GM12878 (cell line): ENCODE measurements around the gene MACROD2. TPM values are rescaled to one million over a fixed set of nuclear protein-coding genes. Genes with fewer than 3 reads are reported as not detected.

Source experiments
- ATAC-seq: fragments of 200-7000 bp; cut with Tn5 transposase; 3 replicates; pipeline ENCODE4 v1.9.1; 2020; ENCODE audit warnings: mild to moderate bottlenecking, moderate library complexity
- BruUV-seq: library from RNA; stranded (reverse); fragments of 400-500 nt; replicated peaks from 2 replicates; lab custom pipeline; 2021; lab: Mats Ljungman, UMichigan
- CTCF ChIA-PET: fragments of 300-600 bp; sonication (Branson Sonifier 250); formaldehyde crosslinking; extraction: SDS; loops from one replicate; lab custom pipeline; 2021; ENCODE audit warnings: inconsistent platforms; lab: Yijun Ruan, JAX
- POLR2A ChIA-PET: fragments of 350-600 bp; formaldehyde crosslinking; extraction: SDS; loops from one replicate; lab custom pipeline; 2021; ENCODE audit warnings: inconsistent platforms; lab: Charles Lee
- RAD21 ChIA-PET: fragments of 300-600 bp; sonication (Branson Sonifier 250); formaldehyde crosslinking; loops from one replicate; lab custom pipeline; 2023; ENCODE audit warnings: antibody characterized with exemption; ENCODE audit not compliant: unreplicated experiment; lab: Charles Lee
- SMC1A ChIA-PET: fragments of 300-600 bp; sonication (Branson Sonifier 250); formaldehyde crosslinking; loops from one replicate; lab custom pipeline; 2023; ENCODE audit not compliant: unreplicated experiment, uncharacterized antibody; lab: Charles Lee
- DNase-seq: peaks from one replicate; pipeline ENCODE4 v3.0.0-alpha.2; 2011; ENCODE audit warnings: low read depth, low spot score
- FAIRE-seq: peaks from 3 replicates; lab custom pipeline; 2011; peaks lifted over from hg19 to GRCh38; lab: Jason Lieb, UNC
- H2AFZ ChIP-seq: 2 replicates; pipeline ENCODE4 v1.6.0; 2011; ENCODE audit warnings: low read depth, low read length, control low read depth; ENCODE audit not compliant: control insufficient read depth
- H3K27ac ChIP-seq: 2 replicates; pipeline ENCODE4 v1.5.1; 2011; ENCODE audit warnings: control low read depth; ENCODE audit not compliant: control insufficient read depth, insufficient read depth
- H3K27me3 ChIP-seq, 2 experiments: replicated peaks in 1 of 2; 2 replicates each; pipeline versions ENCODE4 v1.6.0 to v1.6.1; 2011; ENCODE audit warnings: low read length in 1 of 2; ENCODE audit not compliant: control insufficient read depth in 2 of 2, insufficient read depth in 2 of 2
- H3K36me3 ChIP-seq, 2 experiments: 2 replicates each; pipeline ENCODE4 v1.5.1; 2011; ENCODE audit warnings: low read length in 1 of 2; ENCODE audit not compliant: control insufficient read depth in 2 of 2, insufficient read depth in 2 of 2
- H3K4me1 ChIP-seq: 2 replicates; pipeline ENCODE4 v1.6.1; 2011; ENCODE audit warnings: mild to moderate bottlenecking, low read length, moderate library complexity, mixed read lengths; ENCODE audit not compliant: control insufficient read depth, insufficient read depth
- H3K4me2 ChIP-seq: 2 replicates; pipeline ENCODE4 v1.6.0; 2011; ENCODE audit warnings: control low read depth; ENCODE audit not compliant: control insufficient read depth, insufficient read depth
- H3K4me3 ChIP-seq: fragments of 200-600 bp; sonication (generic); 2 replicates; pipeline ENCODE4 v1.5.1; 2016
- H3K79me2 ChIP-seq: 2 replicates; pipeline ENCODE4 v1.6.0; 2011; ENCODE audit warnings: low read length; ENCODE audit not compliant: control insufficient read depth, insufficient read depth
- H3K9ac ChIP-seq: 2 replicates; pipeline ENCODE4 v1.8.0; 2011; ENCODE audit warnings: low read length, control low read depth, mixed read lengths; ENCODE audit not compliant: control insufficient read depth, insufficient read depth
- H3K9me3 ChIP-seq: replicated peaks from 3 replicates; pipeline ENCODE4 v1.5.1; 2011; ENCODE audit warnings: mild to moderate bottlenecking, low read length; ENCODE audit not compliant: control insufficient read depth, insufficient read depth
- H4K20me1 ChIP-seq: 2 replicates; pipeline ENCODE4 v1.6.0; 2011; ENCODE audit not compliant: control insufficient read depth, insufficient read depth
- BCL11A ChIP-seq: IDR thresholded peaks from 2 replicates; pipeline ENCODE4 v1.6.1; 2011; ENCODE audit warnings: low read depth, low read length
- BHLHE40 ChIP-seq, 2 experiments: fragments of 450-650 bp in 1 of 2; IDR thresholded peaks; 2 replicates each; pipeline ENCODE4 v1.6.1; 2011 to 2017; ENCODE audit warnings: low read depth in 2 of 2, borderline replicate concordance in 1 of 2, improper control_type of control experiment in 1 of 2, low read length in 1 of 2, mild to moderate bottlenecking in 1 of 2
- HDAC2 ChIP-seq: fragments of 200-600 bp; sonication (generic); IDR thresholded peaks from 2 replicates; pipeline ENCODE4 v1.6.1; 2017
- IKZF1 ChIP-seq: fragments of 450-650 bp; conservative IDR thresholded peaks from 2 replicates; pipeline ENCODE4 v1.6.1; 2017; ENCODE audit warnings: antibody characterized with exemption, mild to moderate bottlenecking
- LARP7 ChIP-seq: fragments of 450-650 bp; IDR thresholded peaks from 2 replicates; pipeline ENCODE4 v1.6.1; 2017; ENCODE audit warnings: mild to moderate bottlenecking
- NFIC ChIP-seq: IDR thresholded peaks from 2 replicates; pipeline ENCODE4 v1.6.1; 2012; ENCODE audit warnings: low read depth, mild to moderate bottlenecking, inconsistent platforms, low read length, moderate library complexity
- NFYA ChIP-seq: IDR thresholded peaks from 2 replicates; pipeline ENCODE4 v1.6.1; 2011; ENCODE audit warnings: low read depth, mild to moderate bottlenecking, low read length, improper control_type of control experiment, borderline replicate concordance
- PAX5 ChIP-seq: IDR thresholded peaks from 2 replicates; pipeline ENCODE4 v1.6.1; 2011; ENCODE audit warnings: low read depth, low read length, borderline replicate concordance
- PML ChIP-seq: IDR thresholded peaks from 2 replicates; pipeline ENCODE4 v1.6.1; 2012; ENCODE audit warnings: low read length, inconsistent platforms
- RAD51 ChIP-seq: fragments of 450-650 bp; IDR thresholded peaks from 2 replicates; pipeline ENCODE4 v1.6.1; 2016; ENCODE audit warnings: moderate library complexity, mild to moderate bottlenecking, inconsistent platforms
- RB1 ChIP-seq: fragments of 450-650 bp; formaldehyde crosslinking; IDR thresholded peaks from 2 replicates; pipeline ENCODE4 v1.6.1; 2017; ENCODE audit warnings: mild to moderate bottlenecking, borderline replicate concordance
- SMC3 ChIP-seq: IDR thresholded peaks from 2 replicates; pipeline ENCODE4 v1.6.1; 2011; ENCODE audit warnings: low read length, improper control_type of control experiment, borderline replicate concordance
- SRF ChIP-seq, 2 experiments: IDR thresholded peaks; 2 replicates each; pipeline ENCODE4 v1.6.1; 2011; ENCODE audit warnings: low read depth in 2 of 2, low read length in 2 of 2, mild to moderate bottlenecking in 1 of 2, moderate library complexity in 1 of 2
- SUZ12 ChIP-seq: fragments of 200-600 bp; sonication (generic); IDR thresholded peaks from one replicate; pipeline ENCODE4 v1.6.1; 2018; ENCODE audit warnings: antibody characterized with exemption, mild to moderate bottlenecking; ENCODE audit not compliant: unreplicated experiment
- TAF1 ChIP-seq: IDR thresholded peaks from 2 replicates; pipeline ENCODE4 v1.6.1; 2011; ENCODE audit warnings: mild to moderate bottlenecking, low read depth, low read length, borderline replicate concordance
- in situ Hi-C: fragments of 300-500 bp; cut with MboI; formaldehyde crosslinking; loops from 9 replicates; pipeline ENCODE4 v1.14.3; 2018; ENCODE audit warnings: mixed read lengths
- intact Hi-C: fragments of 100-400 bp; cut with micrococcal nuclease; formaldehyde crosslinking; loops from one replicate; pipeline ENCODE4 v1.14.2; 2022; ENCODE audit not compliant: unreplicated experiment
- polyA plus RNA-seq, 11 experiments: library from polyadenylated mRNA; depleted of rRNA in 4 of 11; unstranded in 6 of 11; stranded (reverse) in 5 of 11; fragments of >200 nt; fragmentation: Nextera tagmentation in 4 of 11; fragmentation: Illumina TruSeq in 1 of 11; extraction: Ambion mirVana in 4 of 11; extraction: Trizol in 1 of 11; gene quantifications; 1 replicate in 1 of 11; 2 replicates in 10 of 11; pipeline versions ENCODE4 v1.2.1 to v1.2.3, GENCODE V29; 2011 to 2016; ENCODE audit warnings: inconsistent platforms in 2 of 11, missing spikeins in 2 of 11, low read depth in 1 of 11
- total RNA-seq, 4 experiments: library from RNA; depleted of rRNA in 3 of 4; stranded (reverse); fragments of >200 nt in 3 of 4; fragmentation: Illumina TruSeq in 1 of 4; extraction: Trizol in 1 of 4; gene quantifications; 2 replicates each; pipeline versions ENCODE4 v1.2.1 to v1.2.3, GENCODE V29; 2013 to 2021
- TF ChIP-seq, protein P1 (sequence below): IDR thresholded peaks from 2 replicates; pipeline ENCODE4 v1.6.1; 2011; ENCODE audit warnings: mild to moderate bottlenecking, low read depth, low read length, moderate library complexity; ENCODE audit not compliant: insufficient replicate concordance
- TF ChIP-seq, protein P2 (sequence below): fragments of 450-650 bp; IDR thresholded peaks from 2 replicates; pipeline ENCODE4 v1.6.1; 2016; ENCODE audit warnings: mild to moderate bottlenecking
- TF ChIP-seq, protein P3 (sequence below): IDR thresholded peaks from 2 replicates; pipeline ENCODE4 v1.6.1; 2012; ENCODE audit warnings: mild to moderate bottlenecking, low read depth, low read length
- TF ChIP-seq, protein P4 (sequence below): fragments of 450-650 bp; IDR thresholded peaks from 2 replicates; pipeline ENCODE4 v1.6.1; 2018; ENCODE audit warnings: mild to moderate bottlenecking, low read depth, moderate library complexity; ENCODE audit not compliant: partially characterized antibody

Gene MACROD2
- total and polyA plus RNA-seq, 10 of the 15 experiments (the other 5 are each of a cell fraction or from before 2014, with no cell fraction given) = 1.1 to 21.5 (median 2.2) TPM

DNA sequence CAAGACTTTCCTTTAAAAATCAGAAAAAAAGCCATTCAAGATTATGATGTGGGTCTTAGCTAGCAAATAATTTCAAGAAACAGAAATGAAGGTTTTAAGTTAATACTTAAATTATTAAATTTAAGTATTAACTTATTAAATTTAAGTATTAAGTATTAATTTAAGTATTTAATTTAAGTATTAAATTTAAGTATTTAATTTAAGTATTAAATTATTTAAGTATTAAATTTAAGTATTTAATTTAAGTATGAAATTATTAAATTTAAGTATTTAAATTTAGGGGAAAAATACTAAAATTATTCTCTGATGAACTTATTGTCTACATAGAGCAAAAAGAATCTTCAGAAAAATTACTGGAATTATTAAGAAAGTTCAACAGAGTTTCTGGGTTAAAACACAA is 1171.4 kb downstream of the MACROD2 start:
- Histone ChIP-seq H3K9ac (no peak overlapping the region), H3K36me3 (no peaks in the 10 kb centered on the region), H3K9me3 (no peaks in the 10 kb centered on the region), H3K4me2 (no peak overlapping the region), H3K4me3 (no peak overlapping the region), H3K79me2 (no peaks in the 10 kb centered on the region), H4K20me1 (no peaks in the 10 kb centered on the region), H3K4me1 (peaks cover 5% of the 10 kb centered on the region), H3K27me3 (no peaks in the 10 kb centered on the region), H2AFZ (no peak overlapping the region), H3K27ac (no peak overlapping the region)
- POLR2A ChIA-PET = no interaction called here
- ATAC-seq (no peak), FAIRE-seq (no peak), DNase-seq (no peak)
- intact Hi-C loops (no loop called here), in situ Hi-C loops (no loop called here)
- no TSS peak for BruUV-seq
- CTCF ChIA-PET = no interaction called here
- SMC1A ChIA-PET = no interaction called here
- RAD21 ChIA-PET = no interaction called here
- no peak for TF ChIP-seq NFYA
- TF ChIP-seq, protein P1, sequence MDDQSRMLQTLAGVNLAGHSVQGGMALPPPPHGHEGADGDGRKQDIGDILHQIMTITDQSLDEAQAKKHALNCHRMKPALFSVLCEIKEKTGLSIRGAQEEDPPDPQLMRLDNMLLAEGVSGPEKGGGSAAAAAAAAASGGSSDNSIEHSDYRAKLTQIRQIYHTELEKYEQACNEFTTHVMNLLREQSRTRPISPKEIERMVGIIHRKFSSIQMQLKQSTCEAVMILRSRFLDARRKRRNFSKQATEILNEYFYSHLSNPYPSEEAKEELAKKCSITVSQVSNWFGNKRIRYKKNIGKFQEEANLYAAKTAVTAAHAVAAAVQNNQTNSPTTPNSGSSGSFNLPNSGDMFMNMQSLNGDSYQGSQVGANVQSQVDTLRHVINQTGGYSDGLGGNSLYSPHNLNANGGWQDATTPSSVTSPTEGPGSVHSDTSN = no peak
- TF ChIP-seq PML = no peak
- TF ChIP-seq SUZ12 = no peak
- TF ChIP-seq HDAC2 = no peak
- TF ChIP-seq SMC3 = no peak
- TF ChIP-seq, protein P2, sequence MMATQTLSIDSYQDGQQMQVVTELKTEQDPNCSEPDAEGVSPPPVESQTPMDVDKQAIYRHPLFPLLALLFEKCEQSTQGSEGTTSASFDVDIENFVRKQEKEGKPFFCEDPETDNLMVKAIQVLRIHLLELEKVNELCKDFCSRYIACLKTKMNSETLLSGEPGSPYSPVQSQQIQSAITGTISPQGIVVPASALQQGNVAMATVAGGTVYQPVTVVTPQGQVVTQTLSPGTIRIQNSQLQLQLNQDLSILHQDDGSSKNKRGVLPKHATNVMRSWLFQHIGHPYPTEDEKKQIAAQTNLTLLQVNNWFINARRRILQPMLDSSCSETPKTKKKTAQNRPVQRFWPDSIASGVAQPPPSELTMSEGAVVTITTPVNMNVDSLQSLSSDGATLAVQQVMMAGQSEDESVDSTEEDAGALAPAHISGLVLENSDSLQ = no peak
- TF ChIP-seq, protein P3, sequence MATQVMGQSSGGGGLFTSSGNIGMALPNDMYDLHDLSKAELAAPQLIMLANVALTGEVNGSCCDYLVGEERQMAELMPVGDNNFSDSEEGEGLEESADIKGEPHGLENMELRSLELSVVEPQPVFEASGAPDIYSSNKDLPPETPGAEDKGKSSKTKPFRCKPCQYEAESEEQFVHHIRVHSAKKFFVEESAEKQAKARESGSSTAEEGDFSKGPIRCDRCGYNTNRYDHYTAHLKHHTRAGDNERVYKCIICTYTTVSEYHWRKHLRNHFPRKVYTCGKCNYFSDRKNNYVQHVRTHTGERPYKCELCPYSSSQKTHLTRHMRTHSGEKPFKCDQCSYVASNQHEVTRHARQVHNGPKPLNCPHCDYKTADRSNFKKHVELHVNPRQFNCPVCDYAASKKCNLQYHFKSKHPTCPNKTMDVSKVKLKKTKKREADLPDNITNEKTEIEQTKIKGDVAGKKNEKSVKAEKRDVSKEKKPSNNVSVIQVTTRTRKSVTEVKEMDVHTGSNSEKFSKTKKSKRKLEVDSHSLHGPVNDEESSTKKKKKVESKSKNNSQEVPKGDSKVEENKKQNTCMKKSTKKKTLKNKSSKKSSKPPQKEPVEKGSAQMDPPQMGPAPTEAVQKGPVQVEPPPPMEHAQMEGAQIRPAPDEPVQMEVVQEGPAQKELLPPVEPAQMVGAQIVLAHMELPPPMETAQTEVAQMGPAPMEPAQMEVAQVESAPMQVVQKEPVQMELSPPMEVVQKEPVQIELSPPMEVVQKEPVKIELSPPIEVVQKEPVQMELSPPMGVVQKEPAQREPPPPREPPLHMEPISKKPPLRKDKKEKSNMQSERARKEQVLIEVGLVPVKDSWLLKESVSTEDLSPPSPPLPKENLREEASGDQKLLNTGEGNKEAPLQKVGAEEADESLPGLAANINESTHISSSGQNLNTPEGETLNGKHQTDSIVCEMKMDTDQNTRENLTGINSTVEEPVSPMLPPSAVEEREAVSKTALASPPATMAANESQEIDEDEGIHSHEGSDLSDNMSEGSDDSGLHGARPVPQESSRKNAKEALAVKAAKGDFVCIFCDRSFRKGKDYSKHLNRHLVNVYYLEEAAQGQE = no peak
- TF ChIP-seq SRF (IDR thresholded peaks at IDR 0.05; ENCODE audit: low read depth in 2 of 2, low read length in 2 of 2) = no peak
- TF ChIP-seq TAF1 = no peak
- TF ChIP-seq IKZF1 = no peak
- TF ChIP-seq BHLHE40 (IDR thresholded peaks at IDR 0.05; ENCODE audit: borderline replicate concordance in 1 of 2, low read depth in 2 of 2, low read length in 1 of 2) = no peak
- TF ChIP-seq RAD51 = no peak
- TF ChIP-seq NFIC = no peak
- TF ChIP-seq, protein P4, sequence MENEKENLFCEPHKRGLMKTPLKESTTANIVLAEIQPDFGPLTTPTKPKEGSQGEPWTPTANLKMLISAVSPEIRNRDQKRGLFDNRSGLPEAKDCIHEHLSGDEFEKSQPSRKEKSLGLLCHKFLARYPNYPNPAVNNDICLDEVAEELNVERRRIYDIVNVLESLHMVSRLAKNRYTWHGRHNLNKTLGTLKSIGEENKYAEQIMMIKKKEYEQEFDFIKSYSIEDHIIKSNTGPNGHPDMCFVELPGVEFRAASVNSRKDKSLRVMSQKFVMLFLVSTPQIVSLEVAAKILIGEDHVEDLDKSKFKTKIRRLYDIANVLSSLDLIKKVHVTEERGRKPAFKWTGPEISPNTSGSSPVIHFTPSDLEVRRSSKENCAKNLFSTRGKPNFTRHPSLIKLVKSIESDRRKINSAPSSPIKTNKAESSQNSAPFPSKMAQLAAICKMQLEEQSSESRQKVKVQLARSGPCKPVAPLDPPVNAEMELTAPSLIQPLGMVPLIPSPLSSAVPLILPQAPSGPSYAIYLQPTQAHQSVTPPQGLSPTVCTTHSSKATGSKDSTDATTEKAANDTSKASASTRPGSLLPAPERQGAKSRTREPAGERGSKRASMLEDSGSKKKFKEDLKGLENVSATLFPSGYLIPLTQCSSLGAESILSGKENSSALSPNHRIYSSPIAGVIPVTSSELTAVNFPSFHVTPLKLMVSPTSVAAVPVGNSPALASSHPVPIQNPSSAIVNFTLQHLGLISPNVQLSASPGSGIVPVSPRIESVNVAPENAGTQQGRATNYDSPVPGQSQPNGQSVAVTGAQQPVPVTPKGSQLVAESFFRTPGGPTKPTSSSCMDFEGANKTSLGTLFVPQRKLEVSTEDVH = no peak
- no peak for TF ChIP-seq BCL11A
- no peak for TF ChIP-seq LARP7
- no peak for TF ChIP-seq PAX5
- no peak for TF ChIP-seq RB1
